ENCODE results near the gene SLC6A11.

GRCh38 chr3:10915376-10915775 is 99.3 kb downstream of the SLC6A11 start:
- TF ChIP-seq CTCF (IDR thresholded peaks at IDR 0.05) (no peak), POLR2A (IDR thresholded peaks at IDR 0.05) (no peak), EP300 (IDR thresholded peaks at IDR 0.05) (no peak)
